Measurements from ENCODE around the gene TMEM8B.

Gene TMEM8B

DNA sequence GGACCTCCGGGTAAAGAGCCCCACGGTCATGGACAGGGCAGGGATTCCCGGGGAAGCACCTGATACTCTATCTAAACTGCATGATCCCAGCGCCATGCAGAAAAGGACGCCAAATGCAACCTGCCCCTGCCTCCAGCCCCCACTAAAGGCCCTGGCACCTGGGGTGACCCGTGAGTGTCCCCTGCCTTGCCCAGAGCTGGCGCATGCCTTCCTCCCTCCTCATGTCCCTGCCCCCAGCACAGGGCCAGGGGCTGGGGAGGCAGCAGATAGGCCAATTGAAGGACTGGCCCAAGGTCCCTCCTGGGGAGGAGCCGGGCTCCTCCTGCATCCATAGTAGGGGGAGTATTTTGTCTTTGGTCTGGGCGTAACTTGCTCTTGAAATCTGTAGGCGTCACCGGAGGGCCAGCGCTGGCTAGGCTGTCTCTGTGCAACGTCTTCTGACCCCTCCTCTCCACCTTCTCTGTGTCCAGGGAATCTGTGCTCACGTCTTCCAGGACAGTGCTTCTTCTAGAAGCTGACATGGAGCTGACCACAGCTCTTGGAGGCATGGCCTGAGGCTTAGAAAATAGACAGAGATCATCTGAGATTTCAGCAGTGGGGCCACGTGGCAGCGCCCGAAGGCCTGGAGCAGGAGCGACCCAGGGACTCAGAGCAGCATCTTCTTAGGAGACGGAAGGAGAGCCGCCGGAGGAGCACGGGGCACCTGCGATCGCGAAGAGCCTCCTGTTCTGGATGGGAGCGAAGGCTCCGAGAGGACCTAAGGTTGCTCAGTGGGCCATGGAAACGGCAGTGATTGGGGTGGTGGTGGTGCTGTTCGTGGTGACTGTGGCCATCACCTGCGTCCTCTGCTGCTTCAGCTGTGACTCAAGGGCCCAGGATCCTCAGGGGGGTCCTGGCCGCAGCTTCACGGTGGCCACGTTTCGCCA is 80.9 kb downstream of the TMEM8B start:
- H2AK5ac ChIP-seq (ENCODE audit: low read length) = peak overlapping the region; percentile 21
- H2BK120ac ChIP-seq (ENCODE audit: insufficient read depth, low read length, poor library complexity) = no peak overlapping the region
- H3K4me1 ChIP-seq (ENCODE audit: control insufficient read depth in 1 of 2, insufficient read depth in 2 of 2, low read length in 2 of 2) = peaks cover 42 to 57% of the 10 kb centered on the region in 2 experiments
- peak overlapping the region; percentile 32 for H3K18ac ChIP-seq (ENCODE audit: low read length)
- no peak overlapping the region for H4K12ac ChIP-seq (ENCODE audit: low read depth, low read length)
- no peak overlapping the region for H2AFZ ChIP-seq (ENCODE audit: insufficient read depth, low read length, poor library complexity)
- H3K36me3 ChIP-seq (ENCODE audit: control insufficient read depth in 1 of 2, insufficient read depth in 2 of 2, low read length in 2 of 2) = no peaks in the 10 kb centered on the region
- DNase-seq = no peak
- H3K27me3 ChIP-seq (ENCODE audit: insufficient read depth, low read length) = no peaks in the 10 kb centered on the region
- peak overlapping the region; percentile 74 for H2BK12ac ChIP-seq (ENCODE audit: low read length)
- H4K91ac ChIP-seq (ENCODE audit: low read depth, low read length) = peak overlapping the region; percentile 67
- H2BK5ac ChIP-seq (ENCODE audit: low read depth, low read length, poor library complexity) = no peak overlapping the region
- H3K4me3 ChIP-seq (ENCODE audit: low read depth, low read length) = no peak overlapping the region
- H3K9me3 ChIP-seq (ENCODE audit: insufficient read depth, low read depth, low read length) = peaks cover 2% of the 10 kb centered on the region
- no peak overlapping the region for H3K23ac ChIP-seq (ENCODE audit: low read length)
- H3K14ac ChIP-seq (ENCODE audit: low read length) = peak overlapping the region; percentile 32
- no peak overlapping the region for H3K27ac ChIP-seq (ENCODE audit: low read depth, low read length)
- no peak overlapping the region for H3K4me2 ChIP-seq (ENCODE audit: low read length)
- WGBS (ENCODE audit: extremely low coverage, insufficient coverage, insufficient read length) = no CpG with 5 or more reads among the region's 34 CpGs
- peaks cover 3% of the 10 kb centered on the region for H3K79me2 ChIP-seq (ENCODE audit: control insufficient read depth, insufficient read depth, low read length, poor library complexity)
- peak overlapping the region; percentile 42 for H4K8ac ChIP-seq (ENCODE audit: low read depth, low read length)
- H3K9ac ChIP-seq (ENCODE audit: low read length) = no peak overlapping the region
- peaks cover 23% of the 10 kb centered on the region for H3K79me1 ChIP-seq (ENCODE audit: low read length)
- H3K4ac ChIP-seq (ENCODE audit: low read depth, low read length) = no peak overlapping the region

DNA sequence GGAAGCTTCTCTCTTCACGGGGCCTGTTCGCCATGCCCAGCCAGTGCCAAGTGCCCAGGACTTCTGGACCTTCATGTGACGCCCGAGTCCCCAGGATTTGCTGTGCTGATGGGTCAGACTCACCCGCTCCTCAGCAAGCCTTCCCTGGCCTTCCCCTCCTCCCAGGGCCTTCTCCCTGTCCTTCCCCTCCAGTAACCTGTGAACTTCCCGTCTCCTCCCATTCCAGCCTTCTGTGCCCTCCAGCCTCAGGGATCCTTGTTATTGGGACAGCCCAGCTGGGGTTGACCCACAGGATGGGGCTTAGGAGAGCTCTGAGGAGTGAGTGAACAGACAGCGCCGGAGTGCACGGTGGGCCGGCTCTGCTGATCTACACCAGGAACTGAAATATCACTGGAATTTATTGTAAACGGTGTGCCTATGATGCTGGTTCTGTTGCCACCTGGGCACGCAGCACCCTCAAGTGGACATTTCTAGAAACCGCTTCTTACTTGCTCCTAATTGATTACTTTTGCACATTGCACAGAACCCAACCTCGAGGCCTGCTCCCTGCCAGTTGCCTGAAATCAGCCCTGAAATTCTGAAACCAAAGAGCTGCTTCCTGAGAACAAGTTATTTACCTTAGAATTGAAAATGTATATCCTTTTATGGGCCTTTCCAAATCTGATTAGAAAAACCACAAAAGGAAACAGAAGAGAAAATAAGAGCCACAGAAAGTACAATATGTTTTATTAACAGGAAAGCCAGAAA is 81.8 kb downstream of the TMEM8B start:
- no peak overlapping the region for H3K18ac ChIP-seq (ENCODE audit: low read length)
- no peak overlapping the region for H3K4me2 ChIP-seq (ENCODE audit: low read length)
- peaks cover 23% of the 10 kb centered on the region for H3K79me1 ChIP-seq (ENCODE audit: low read length)
- H3K4ac ChIP-seq (ENCODE audit: low read depth, low read length) = no peak overlapping the region
- H3K4me1 ChIP-seq (ENCODE audit: control insufficient read depth in 1 of 2, insufficient read depth in 2 of 2, low read length in 2 of 2) = peaks cover 36 to 49% of the 10 kb centered on the region in 2 experiments
- H3K23ac ChIP-seq (ENCODE audit: low read length) = no peak overlapping the region
- peaks cover 2% of the 10 kb centered on the region for H3K9me3 ChIP-seq (ENCODE audit: insufficient read depth, low read depth, low read length)
- H2BK120ac ChIP-seq (ENCODE audit: insufficient read depth, low read length, poor library complexity) = no peak overlapping the region
- no peak overlapping the region for H2BK5ac ChIP-seq (ENCODE audit: low read depth, low read length, poor library complexity)
- DNase-seq = peak; percentile 43 to 70
- H3K9ac ChIP-seq (ENCODE audit: low read length) = no peak overlapping the region
- H3K14ac ChIP-seq (ENCODE audit: low read length) = peak overlapping the region; percentile 1
- no peak overlapping the region for H4K12ac ChIP-seq (ENCODE audit: low read depth, low read length)
- H3K4me3 ChIP-seq (ENCODE audit: low read depth, low read length) = no peak overlapping the region
- H2BK12ac ChIP-seq (ENCODE audit: low read length) = peak overlapping the region; percentile 4
- peak overlapping the region; percentile 67 for H4K91ac ChIP-seq (ENCODE audit: low read depth, low read length)
- peaks cover 3% of the 10 kb centered on the region for H3K79me2 ChIP-seq (ENCODE audit: control insufficient read depth, insufficient read depth, low read length, poor library complexity)
- no peak overlapping the region for H4K8ac ChIP-seq (ENCODE audit: low read depth, low read length)
- H3K27me3 ChIP-seq (ENCODE audit: insufficient read depth, low read length) = no peaks in the 10 kb centered on the region
- no peaks in the 10 kb centered on the region for H3K36me3 ChIP-seq (ENCODE audit: control insufficient read depth in 1 of 2, insufficient read depth in 2 of 2, low read length in 2 of 2)
- H2AK5ac ChIP-seq (ENCODE audit: low read length) = peak overlapping the region; percentile 21
- H2AFZ ChIP-seq (ENCODE audit: insufficient read depth, low read length, poor library complexity) = no peak overlapping the region
- no peak overlapping the region for H3K27ac ChIP-seq (ENCODE audit: low read depth, low read length)
- no CpG with 5 or more reads among the region's 14 CpGs for WGBS (ENCODE audit: extremely low coverage, insufficient coverage, insufficient read length)

DNA sequence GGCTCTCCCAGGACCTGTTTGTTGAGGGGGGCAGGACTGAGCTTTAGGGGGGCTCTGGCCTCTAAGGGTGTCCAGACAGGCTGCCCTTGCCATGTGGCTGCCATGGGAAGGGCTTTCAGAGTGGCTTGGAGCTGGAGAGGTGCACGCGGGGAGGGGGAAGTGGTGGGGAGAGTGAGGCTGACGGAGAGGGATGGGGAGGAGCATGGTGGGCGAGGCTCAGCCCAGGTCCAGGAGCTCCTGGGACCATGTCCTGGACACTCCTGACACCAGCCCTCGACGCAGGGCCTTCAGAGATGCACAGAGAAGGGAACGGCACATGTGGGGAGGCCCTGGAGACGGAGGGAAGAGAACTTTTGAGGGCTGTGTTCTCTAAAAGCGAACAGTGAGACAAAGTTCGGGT is 82.7 kb downstream of the TMEM8B start:
- Histone ChIP-seq H4K91ac (ENCODE audit: low read depth, low read length) (no peak overlapping the region), H3K4me1 (ENCODE audit: control insufficient read depth in 1 of 2, insufficient read depth in 2 of 2, low read length in 2 of 2) (peaks cover 32 to 42% of the 10 kb centered on the region in 2 experiments), H3K4ac (ENCODE audit: low read depth, low read length) (no peak overlapping the region), H3K27me3 (ENCODE audit: insufficient read depth, low read length) (no peaks in the 10 kb centered on the region), H3K79me1 (ENCODE audit: low read length) (peaks cover 23% of the 10 kb centered on the region), H3K4me3 (ENCODE audit: low read depth, low read length) (no peak overlapping the region), H3K23ac (ENCODE audit: low read length) (no peak overlapping the region), H4K12ac (ENCODE audit: low read depth, low read length) (no peak overlapping the region), H2BK120ac (ENCODE audit: insufficient read depth, low read length, poor library complexity) (no peak overlapping the region), H2AK5ac (ENCODE audit: low read length) (no peak overlapping the region), H3K4me2 (ENCODE audit: low read length) (no peak overlapping the region), H3K9ac (ENCODE audit: low read length) (no peak overlapping the region), H3K9me3 (ENCODE audit: insufficient read depth, low read depth, low read length) (peaks cover 2% of the 10 kb centered on the region), H3K27ac (ENCODE audit: low read depth, low read length) (no peak overlapping the region), H2BK5ac (ENCODE audit: low read depth, low read length, poor library complexity) (no peak overlapping the region), H4K8ac (ENCODE audit: low read depth, low read length) (no peak overlapping the region), H3K14ac (ENCODE audit: low read length) (no peak overlapping the region), H3K79me2 (ENCODE audit: control insufficient read depth, insufficient read depth, low read length, poor library complexity) (peaks cover 3% of the 10 kb centered on the region), H2AFZ (ENCODE audit: insufficient read depth, low read length, poor library complexity) (no peak overlapping the region), H3K36me3 (ENCODE audit: control insufficient read depth in 1 of 2, insufficient read depth in 2 of 2, low read length in 2 of 2) (no peaks in the 10 kb centered on the region), H3K18ac (ENCODE audit: low read length) (no peak overlapping the region), H2BK12ac (ENCODE audit: low read length) (no peak overlapping the region)
- no peak for DNase-seq
- no CpG with 5 or more reads among the region's 10 CpGs for WGBS (ENCODE audit: extremely low coverage, insufficient coverage, insufficient read length)

DNA sequence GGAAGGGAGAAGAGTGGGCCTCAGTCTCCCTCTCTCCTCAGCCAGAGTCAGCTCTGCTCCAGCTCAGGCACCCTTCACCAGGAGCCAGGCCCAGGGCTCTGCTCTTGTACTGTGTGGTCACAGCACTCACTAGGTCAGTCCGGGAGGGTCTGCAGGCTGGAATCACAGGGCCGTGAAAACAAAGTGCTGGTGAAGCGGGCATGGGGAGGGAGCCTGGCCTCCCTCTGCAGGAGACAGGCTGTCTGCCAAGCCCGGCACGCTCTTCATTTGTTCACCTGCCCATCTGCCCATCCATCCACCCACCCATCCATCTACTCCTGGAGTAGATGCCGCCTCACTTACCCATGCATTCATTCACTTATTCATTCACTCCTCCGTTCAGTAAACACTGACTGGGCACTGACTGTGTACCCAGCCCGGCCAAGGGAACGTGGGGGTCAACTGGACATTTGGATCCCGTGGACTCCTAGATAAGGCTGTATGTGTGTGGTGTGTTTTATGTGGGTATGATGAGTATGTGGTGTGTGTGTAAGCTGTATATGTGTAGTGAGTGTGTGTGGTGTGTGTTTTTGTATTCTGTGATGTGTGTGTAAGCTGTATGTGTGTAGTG is 83.9 kb downstream of the TMEM8B start:
- Histone ChIP-seq H2BK12ac (ENCODE audit: low read length) (no peak overlapping the region), H4K8ac (ENCODE audit: low read depth, low read length) (no peak overlapping the region), H2AFZ (ENCODE audit: insufficient read depth, low read length, poor library complexity) (no peak overlapping the region), H3K79me2 (ENCODE audit: control insufficient read depth, insufficient read depth, low read length, poor library complexity) (peaks cover 2% of the 10 kb centered on the region), H2BK120ac (ENCODE audit: insufficient read depth, low read length, poor library complexity) (no peak overlapping the region), H3K9me3 (ENCODE audit: insufficient read depth, low read depth, low read length) (peaks cover 2% of the 10 kb centered on the region), H2BK5ac (ENCODE audit: low read depth, low read length, poor library complexity) (no peak overlapping the region), H3K18ac (ENCODE audit: low read length) (no peak overlapping the region), H3K4me1 (ENCODE audit: control insufficient read depth in 1 of 2, insufficient read depth in 2 of 2, low read length in 2 of 2) (peaks cover 22 to 30% of the 10 kb centered on the region in 2 experiments), H2AK5ac (ENCODE audit: low read length) (no peak overlapping the region), H3K23ac (ENCODE audit: low read length) (no peak overlapping the region), H3K79me1 (ENCODE audit: low read length) (peaks cover 16% of the 10 kb centered on the region), H3K4ac (ENCODE audit: low read depth, low read length) (no peak overlapping the region), H3K36me3 (ENCODE audit: control insufficient read depth in 1 of 2, insufficient read depth in 2 of 2, low read length in 2 of 2) (no peaks in the 10 kb centered on the region), H3K4me3 (ENCODE audit: low read depth, low read length) (no peak overlapping the region), H3K9ac (ENCODE audit: low read length) (no peak overlapping the region), H4K91ac (ENCODE audit: low read depth, low read length) (no peak overlapping the region), H3K4me2 (ENCODE audit: low read length) (no peak overlapping the region), H3K14ac (ENCODE audit: low read length) (no peak overlapping the region), H4K12ac (ENCODE audit: low read depth, low read length) (no peak overlapping the region), H3K27ac (ENCODE audit: low read depth, low read length) (no peak overlapping the region), H3K27me3 (ENCODE audit: insufficient read depth, low read length) (no peaks in the 10 kb centered on the region)
- DNase-seq = no peak
- no CpG with 5 or more reads among the region's 10 CpGs for WGBS (ENCODE audit: extremely low coverage, insufficient coverage, insufficient read length)

All from trophoblast cell (in vitro differentiated cells and primary cell).